ENCODE measurements around the gene PRR20G. TPM values are rescaled to one million over a fixed set of nuclear protein-coding genes. Genes with fewer than 3 reads are reported as not detected.
A peak's percentile ranks its signal among the peaks of the same experiment; 100 is the strongest.

The PRR20G gene
- total and polyA plus RNA-seq, 11 donors, result not detected

DNA sequence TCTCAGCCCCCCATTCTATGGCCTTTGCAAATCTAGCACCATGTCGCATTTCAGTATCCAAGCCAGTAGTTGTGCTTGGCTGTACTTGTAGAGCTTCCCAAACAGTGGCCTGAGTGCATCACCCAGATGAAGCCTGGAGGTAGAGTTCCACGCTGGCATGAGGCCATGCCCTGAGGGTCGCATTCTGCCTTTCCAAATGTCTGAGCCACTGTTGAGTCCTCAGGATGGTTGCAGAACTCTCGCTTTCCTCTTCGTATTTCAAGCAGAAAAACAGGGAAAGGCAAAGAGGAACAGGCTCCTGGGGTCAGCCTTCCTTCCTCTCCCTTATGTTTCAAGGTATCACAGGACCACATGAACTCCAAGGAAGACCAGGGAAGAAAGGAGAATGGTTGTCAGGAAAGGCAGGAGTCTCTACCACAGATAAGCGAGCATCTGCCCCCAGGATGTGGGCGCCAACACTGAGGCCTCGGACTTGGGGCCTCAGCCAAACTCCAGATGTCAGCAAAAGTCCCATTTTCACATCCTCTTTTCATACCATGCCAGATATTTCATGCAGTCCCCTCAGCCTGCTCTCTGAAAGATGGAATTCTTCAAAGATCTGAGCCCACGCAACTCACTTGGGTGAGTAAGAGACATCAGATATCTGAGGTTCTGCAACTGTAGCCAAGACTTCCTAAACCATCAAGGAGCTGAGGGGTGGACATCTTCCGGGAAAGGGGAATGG, 19.4 kb upstream of the PRR20G start:
- H3K27me3 ChIP-seq, result peaks cover 0 to 31% (median 3%) of the 10 kb centered on the region in 9 donors
- TF ChIP-seq, protein P1, sequence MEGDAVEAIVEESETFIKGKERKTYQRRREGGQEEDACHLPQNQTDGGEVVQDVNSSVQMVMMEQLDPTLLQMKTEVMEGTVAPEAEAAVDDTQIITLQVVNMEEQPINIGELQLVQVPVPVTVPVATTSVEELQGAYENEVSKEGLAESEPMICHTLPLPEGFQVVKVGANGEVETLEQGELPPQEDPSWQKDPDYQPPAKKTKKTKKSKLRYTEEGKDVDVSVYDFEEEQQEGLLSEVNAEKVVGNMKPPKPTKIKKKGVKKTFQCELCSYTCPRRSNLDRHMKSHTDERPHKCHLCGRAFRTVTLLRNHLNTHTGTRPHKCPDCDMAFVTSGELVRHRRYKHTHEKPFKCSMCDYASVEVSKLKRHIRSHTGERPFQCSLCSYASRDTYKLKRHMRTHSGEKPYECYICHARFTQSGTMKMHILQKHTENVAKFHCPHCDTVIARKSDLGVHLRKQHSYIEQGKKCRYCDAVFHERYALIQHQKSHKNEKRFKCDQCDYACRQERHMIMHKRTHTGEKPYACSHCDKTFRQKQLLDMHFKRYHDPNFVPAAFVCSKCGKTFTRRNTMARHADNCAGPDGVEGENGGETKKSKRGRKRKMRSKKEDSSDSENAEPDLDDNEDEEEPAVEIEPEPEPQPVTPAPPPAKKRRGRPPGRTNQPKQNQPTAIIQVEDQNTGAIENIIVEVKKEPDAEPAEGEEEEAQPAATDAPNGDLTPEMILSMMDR (IDR thresholded peaks at IDR 0.05), result no peak
- H3K27ac ChIP-seq, result peak overlapping the region in 1 of 12 donors; percentile 66
- 65 to 78% (median 69%) methylated on average over 9 to 10 of the region's 10 CpGs for WGBS, 4 donors
- H3K9me3 ChIP-seq, result no peaks in the 10 kb centered on the region
- H3K36me3 ChIP-seq, result no peaks in the 10 kb centered on the region
- H3K4me3 ChIP-seq, result no peak overlapping the region
- peaks cover 0 to 7% (median 0%) of the 10 kb centered on the region in 12 donors for H3K4me1 ChIP-seq
- intact Hi-C loops (cut with DNase I), result no loop called here
- ATAC-seq (peak in 2 of 4 donors; percentile 47 to 54), DNase-seq (no peak)

DNA sequence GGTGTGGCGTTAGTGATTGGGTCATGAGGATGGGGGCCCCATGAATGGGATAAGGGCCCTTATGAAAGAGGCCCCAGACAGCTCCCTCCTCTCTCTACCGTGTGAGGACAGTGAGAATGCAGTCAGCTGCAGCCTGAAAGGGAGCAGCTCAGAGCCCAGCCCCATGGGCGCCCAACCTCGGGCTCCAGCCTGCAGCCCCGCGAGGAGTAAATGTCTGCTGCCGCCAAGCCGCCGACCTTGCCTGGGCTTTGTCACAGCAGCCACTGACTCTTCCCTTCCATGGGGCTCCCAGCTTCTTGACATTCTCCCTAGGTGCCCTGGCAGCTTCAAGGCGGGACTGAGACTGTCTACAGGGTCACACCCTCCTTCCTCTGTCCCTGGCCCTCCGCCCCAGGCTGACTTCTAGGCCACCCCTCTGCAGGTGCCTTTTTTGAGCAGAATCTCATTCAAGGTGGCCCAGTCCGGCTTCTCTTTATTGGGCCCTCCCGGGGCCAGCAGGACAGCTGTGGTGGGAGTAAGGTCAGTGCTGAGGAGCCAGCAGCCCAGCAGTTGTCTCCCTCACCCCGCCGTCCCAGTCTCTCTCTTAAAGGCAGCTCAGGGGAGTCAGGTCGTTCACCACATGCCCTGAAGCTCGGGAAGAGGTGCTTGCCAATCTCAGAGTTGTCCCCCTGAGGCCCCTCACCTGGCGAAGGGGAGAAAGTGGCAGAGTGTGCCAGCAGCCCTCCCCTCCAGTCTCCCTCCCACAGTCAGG, 18.7 kb upstream of the PRR20G start:
- ATAC-seq (no peak), DNase-seq (no peak)
- intact Hi-C loops (cut with DNase I), result no loop called here
- H3K27ac ChIP-seq, result peak overlapping the region in 1 of 12 donors; percentile 29
- H3K4me1 ChIP-seq, result peaks cover 0 to 7% (median 0%) of the 10 kb centered on the region in 12 donors
- no peak for TF ChIP-seq POLR2A (IDR thresholded peaks at IDR 0.05)
- TF ChIP-seq, protein P1 (IDR thresholded peaks at IDR 0.05), result no peak
- H3K36me3 ChIP-seq, result no peaks in the 10 kb centered on the region
- no peaks in the 10 kb centered on the region for H3K9me3 ChIP-seq
- 75 to 78% (median 78%) methylated on average over 12 to 18 of the region's 18 CpGs for WGBS, 4 donors
- H3K27me3 ChIP-seq, result peaks cover 0 to 31% (median 3%) of the 10 kb centered on the region in 9 donors
- H3K4me3 ChIP-seq, result no peak overlapping the region

DNA sequence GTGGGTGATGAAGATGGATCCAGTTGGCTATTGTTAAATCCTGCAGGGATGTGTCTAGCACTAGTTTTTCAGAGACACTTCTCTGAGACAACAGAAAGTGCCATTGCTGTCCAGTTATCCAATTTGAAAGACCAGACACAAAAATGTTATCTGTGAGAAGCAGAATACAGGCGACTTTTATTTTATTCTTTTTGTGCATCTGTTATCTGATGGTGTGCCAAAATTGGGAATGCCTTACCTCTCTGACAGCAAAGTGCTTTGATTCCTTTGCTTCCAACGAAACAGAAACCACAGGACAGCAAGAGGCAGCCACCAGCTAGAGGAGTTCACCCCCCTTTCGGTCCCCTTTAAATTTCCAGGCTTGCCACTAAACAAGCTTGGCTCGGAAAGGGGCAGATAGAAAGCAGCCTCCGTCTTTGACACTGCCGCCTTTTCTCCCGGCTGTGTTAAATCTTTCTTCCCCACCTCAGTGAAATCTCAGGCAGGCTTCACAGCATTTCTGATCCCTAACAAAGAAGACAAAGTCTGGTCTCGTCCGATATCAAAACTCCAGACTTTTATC, 17.7 kb upstream of the PRR20G start:
- H3K27me3 ChIP-seq, result peaks cover 0 to 28% (median 3%) of the 10 kb centered on the region in 9 donors
- H3K9me3 ChIP-seq, result no peaks in the 10 kb centered on the region
- no peaks in the 10 kb centered on the region for H3K36me3 ChIP-seq
- TF ChIP-seq, protein P1 (IDR thresholded peaks at IDR 0.05), result no peak
- DNase-seq (no peak), ATAC-seq (no peak)
- intact Hi-C loops (cut with DNase I), result no loop called here
- peaks cover 0 to 7% (median 0%) of the 10 kb centered on the region in 12 donors for H3K4me1 ChIP-seq
- no peak overlapping the region for H3K27ac ChIP-seq
- H3K4me3 ChIP-seq, result no peak overlapping the region
- 49 to 55% (median 53%) methylated on average over 9 of the region's 9 CpGs for WGBS, 4 donors
